Duodenal mucosa (tissue), 2 donors: ENCODE measurements around the gene ADCY10.

Experiments
- H3K27ac ChIP-seq: one replicate; pipeline ENCODE4 v1.7.0; 2013; ENCODE audit warnings: low read depth, low read length
- H3K27me3 ChIP-seq, 2 donors: one replicate each; pipeline ENCODE4 v1.7.0; 2013; ENCODE audit warnings: low read length in 2 of 2, control low read depth in 1 of 2; ENCODE audit not compliant: insufficient read depth in 2 of 2, control insufficient read depth in 1 of 2
- H3K36me3 ChIP-seq, 2 donors: one replicate each; pipeline ENCODE4 v1.7.0; 2013; ENCODE audit warnings: low read length in 2 of 2, control low read depth in 1 of 2; ENCODE audit not compliant: insufficient read depth in 2 of 2, control insufficient read depth in 1 of 2
- H3K4me1 ChIP-seq, 2 donors: one replicate each; pipeline ENCODE4 v1.7.0; 2013; ENCODE audit warnings: low read length in 2 of 2, control low read depth in 1 of 2; ENCODE audit not compliant: insufficient read depth in 2 of 2, control insufficient read depth in 1 of 2
- H3K4me3 ChIP-seq, 2 donors: one replicate each; pipeline ENCODE4 v1.7.0; 2013; ENCODE audit warnings: low read length in 2 of 2, low read depth in 1 of 2
- H3K9ac ChIP-seq, 2 donors: one replicate each; pipeline ENCODE4 v1.7.0; 2013; ENCODE audit warnings: low read length in 2 of 2, low read depth in 1 of 2
- H3K9me3 ChIP-seq, 2 donors: one replicate each; pipeline ENCODE4 v1.7.0; 2013; ENCODE audit warnings: low read length in 2 of 2, control low read depth in 1 of 2; ENCODE audit not compliant: control insufficient read depth in 1 of 2

Gene ADCY10

GRCh38 chr1:167803358-167804207 is 110.4 kb downstream of the ADCY10 start:
- no peaks in the 10 kb centered on the region for H3K9me3 ChIP-seq
- H3K36me3 ChIP-seq: no peaks in the 10 kb centered on the region
- H3K9ac ChIP-seq: no peak overlapping the region
- H3K4me3 ChIP-seq: no peak overlapping the region
- H3K27me3 ChIP-seq: no peaks in the 10 kb centered on the region
- peaks cover 4 to 8% of the 10 kb centered on the region in 2 donors for H3K4me1 ChIP-seq
- H3K27ac ChIP-seq: no peak overlapping the region

GRCh38 chr1:167802235-167802634 is 111.7 kb downstream of the ADCY10 start:
- Histone ChIP-seq H3K9me3 (no peaks in the 10 kb centered on the region), H3K4me1 (peaks cover 4 to 8% of the 10 kb centered on the region in 2 donors), H3K4me3 (no peak overlapping the region), H3K27me3 (no peaks in the 10 kb centered on the region), H3K36me3 (no peaks in the 10 kb centered on the region), H3K9ac (no peak overlapping the region), H3K27ac (no peak overlapping the region)

DNA sequence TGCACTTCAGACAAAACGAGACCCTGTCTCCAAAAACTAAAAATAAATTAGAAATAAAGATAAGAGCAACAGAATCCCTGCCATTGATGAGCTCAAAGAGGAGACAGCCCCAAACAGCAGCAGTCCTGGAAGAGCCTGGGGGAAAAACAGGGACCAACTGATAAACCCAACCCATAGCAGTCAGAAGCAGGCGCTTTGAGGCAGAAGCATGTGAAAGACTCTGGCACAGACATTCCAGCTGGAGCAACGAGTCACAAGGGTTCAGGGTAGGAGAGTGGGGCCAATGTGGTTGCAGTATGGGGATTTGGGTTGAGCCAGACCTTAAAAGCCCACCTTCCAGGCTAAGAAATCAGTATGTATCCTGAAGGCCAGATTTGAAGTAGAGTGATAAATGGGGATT is 113.7 kb downstream of the ADCY10 start:
- Histone ChIP-seq H3K27ac (no peak overlapping the region), H3K27me3 (no peaks in the 10 kb centered on the region), H3K4me3 (no peak overlapping the region), H3K4me1 (peaks cover 4 to 8% of the 10 kb centered on the region in 2 donors), H3K9me3 (no peaks in the 10 kb centered on the region), H3K9ac (no peak overlapping the region), H3K36me3 (no peaks in the 10 kb centered on the region)

GRCh38 chr1:167799747-167800146 is 114.2 kb downstream of the ADCY10 start:
- H3K9me3 ChIP-seq: no peaks in the 10 kb centered on the region
- no peak overlapping the region for H3K27ac ChIP-seq
- no peaks in the 10 kb centered on the region for H3K27me3 ChIP-seq
- H3K4me3 ChIP-seq: no peak overlapping the region
- peaks cover 4% of the 10 kb centered on the region in 2 donors for H3K4me1 ChIP-seq
- no peak overlapping the region for H3K9ac ChIP-seq
- H3K36me3 ChIP-seq: no peaks in the 10 kb centered on the region

- Histone ChIP-seq H3K36me3 (no peaks in the 10 kb centered on the region), H3K4me3 (no peak overlapping the region), H3K27ac (no peak overlapping the region), H3K9ac (no peak overlapping the region), H3K9me3 (no peaks in the 10 kb centered on the region), H3K4me1 (peaks cover under 1 to 4% of the 10 kb centered on the region in 2 donors), H3K27me3 (no peaks in the 10 kb centered on the region)
These were observed 115.0 kb downstream of the ADCY10 start for GRCh38 chr1:167798952-167799351.

- Histone ChIP-seq H3K9ac (no peak overlapping the region), H3K4me3 (no peak overlapping the region), H3K4me1 (no peaks in the 10 kb centered on the region), H3K27me3 (no peaks in the 10 kb centered on the region), H3K9me3 (no peaks in the 10 kb centered on the region), H3K27ac (no peak overlapping the region), H3K36me3 (no peaks in the 10 kb centered on the region)
These were observed 116.9 kb downstream of the ADCY10 start for GRCh38 chr1:167797015-167797414.

DNA sequence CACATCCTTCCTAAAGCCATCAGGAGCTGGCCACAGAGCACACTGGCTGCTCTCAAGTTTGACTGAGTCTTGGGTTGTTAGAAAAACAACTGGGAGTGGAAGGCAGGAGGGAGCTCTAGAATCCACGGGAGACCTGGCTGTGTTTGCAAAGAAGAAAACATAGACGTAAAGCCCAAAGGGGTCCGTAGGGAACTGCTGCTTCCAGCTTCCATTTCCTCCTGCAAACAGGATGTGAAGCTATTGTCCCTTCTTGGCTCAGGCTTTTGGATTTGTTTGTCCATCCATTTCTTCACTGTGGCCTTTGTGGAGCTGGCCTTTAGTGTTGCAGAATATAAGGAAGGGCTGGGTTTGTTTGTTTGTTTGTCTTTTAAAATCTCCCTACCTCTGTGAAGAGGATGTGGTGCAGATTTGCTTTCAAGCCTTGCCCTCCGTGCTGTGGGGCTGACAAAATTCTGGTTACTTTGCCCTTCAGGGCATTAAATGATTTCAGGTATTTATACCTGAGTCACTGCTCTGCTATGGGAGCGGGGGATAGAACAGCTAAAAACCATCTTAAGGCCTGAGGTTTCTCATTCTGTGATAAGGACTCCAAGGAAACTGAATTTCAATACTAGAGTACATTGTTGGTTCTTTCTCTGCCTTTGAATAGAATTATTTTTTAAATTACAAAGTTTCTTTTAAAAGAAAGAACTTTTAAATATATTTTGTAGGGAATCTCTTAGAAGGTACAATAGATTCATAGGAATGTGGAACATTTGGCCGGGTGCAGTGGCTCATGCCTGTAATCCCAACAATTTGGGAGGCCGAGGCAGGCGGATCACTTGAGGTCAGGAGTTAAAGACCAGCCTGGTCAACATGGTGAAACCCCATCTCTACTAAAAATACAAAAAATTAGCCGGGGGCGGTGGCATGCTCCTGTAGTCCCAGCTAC is 117.9 kb downstream of the ADCY10 start:
- no peaks in the 10 kb centered on the region for H3K27me3 ChIP-seq
- H3K9ac ChIP-seq: no peak overlapping the region
- H3K4me3 ChIP-seq: no peak overlapping the region
- peaks cover 0 to 3% of the 10 kb centered on the region in 2 donors for H3K36me3 ChIP-seq
- H3K9me3 ChIP-seq: no peaks in the 10 kb centered on the region
- no peaks in the 10 kb centered on the region for H3K4me1 ChIP-seq
- H3K27ac ChIP-seq: no peak overlapping the region

- Histone ChIP-seq H3K4me3 (no peak overlapping the region), H3K9me3 (no peaks in the 10 kb centered on the region), H3K4me1 (no peaks in the 10 kb centered on the region), H3K36me3 (peaks cover 7 to 15% of the 10 kb centered on the region in 2 donors), H3K9ac (no peak overlapping the region), H3K27ac (no peak overlapping the region), H3K27me3 (no peaks in the 10 kb centered on the region)
These were observed 119.9 kb downstream of the ADCY10 start for GRCh38 chr1:167794043-167794442.

- H3K4me3 ChIP-seq: no peak overlapping the region
- peaks cover 13 to 28% of the 10 kb centered on the region in 2 donors for H3K36me3 ChIP-seq
- no peak overlapping the region for H3K9ac ChIP-seq
- H3K9me3 ChIP-seq: no peaks in the 10 kb centered on the region
- H3K27me3 ChIP-seq: no peaks in the 10 kb centered on the region
- H3K4me1 ChIP-seq: no peaks in the 10 kb centered on the region
- no peak overlapping the region for H3K27ac ChIP-seq
These were observed 121.8 kb downstream of the ADCY10 start for GRCh38 chr1:167792188-167792565.
